ENCODE results near the gene ASCC1.

The ASCC1 gene

GRCh38 chr10:72204296-72204695 lies 11.8 kb downstream of the ASCC1 start:
- H3K9ac ChIP-seq (ENCODE audit: low read depth in 1 of 2, low read length in 2 of 2), result no peak overlapping the region
- H3K4me3 ChIP-seq (ENCODE audit: low read depth in 1 of 2, low read length in 2 of 2), result no peak overlapping the region
- no peaks in the 10 kb centered on the region for H3K9me3 ChIP-seq (ENCODE audit: control insufficient read depth in 1 of 2, low read length in 2 of 2)
- no peak overlapping the region for H3K27ac ChIP-seq (ENCODE audit: low read depth, low read length)
- H3K4me1 ChIP-seq (ENCODE audit: control insufficient read depth in 1 of 2, insufficient read depth in 2 of 2, low read length in 2 of 2), result no peaks in the 10 kb centered on the region
- H3K36me3 ChIP-seq (ENCODE audit: control insufficient read depth in 1 of 2, insufficient read depth in 2 of 2, low read length in 2 of 2), result peaks cover 0 to 29% of the 10 kb centered on the region in 2 donors
- H3K27me3 ChIP-seq (ENCODE audit: control insufficient read depth in 1 of 2, insufficient read depth in 2 of 2, low read length in 2 of 2), result no peaks in the 10 kb centered on the region

- no peak overlapping the region for H3K9ac ChIP-seq (ENCODE audit: low read depth in 1 of 2, low read length in 2 of 2)
- no peak overlapping the region for H3K4me3 ChIP-seq (ENCODE audit: low read depth in 1 of 2, low read length in 2 of 2)
- H3K27ac ChIP-seq (ENCODE audit: low read depth, low read length), result no peak overlapping the region
- H3K4me1 ChIP-seq (ENCODE audit: control insufficient read depth in 1 of 2, insufficient read depth in 2 of 2, low read length in 2 of 2), result no peaks in the 10 kb centered on the region
- no peaks in the 10 kb centered on the region for H3K9me3 ChIP-seq (ENCODE audit: control insufficient read depth in 1 of 2, low read length in 2 of 2)
- H3K36me3 ChIP-seq (ENCODE audit: control insufficient read depth in 1 of 2, insufficient read depth in 2 of 2, low read length in 2 of 2), result peaks cover 3 to 15% of the 10 kb centered on the region in 2 donors
- H3K27me3 ChIP-seq (ENCODE audit: control insufficient read depth in 1 of 2, insufficient read depth in 2 of 2, low read length in 2 of 2), result no peaks in the 10 kb centered on the region
These were observed 14.8 kb downstream of the ASCC1 start for GRCh38 chr10:72201293-72201692.

- Histone ChIP-seq H3K4me1 (ENCODE audit: control insufficient read depth in 1 of 2, insufficient read depth in 2 of 2, low read length in 2 of 2) (no peaks in the 10 kb centered on the region), H3K36me3 (ENCODE audit: control insufficient read depth in 1 of 2, insufficient read depth in 2 of 2, low read length in 2 of 2) (peaks cover 3 to 18% of the 10 kb centered on the region in 2 donors), H3K27me3 (ENCODE audit: control insufficient read depth in 1 of 2, insufficient read depth in 2 of 2, low read length in 2 of 2) (no peaks in the 10 kb centered on the region), H3K4me3 (ENCODE audit: low read depth in 1 of 2, low read length in 2 of 2) (no peak overlapping the region), H3K9me3 (ENCODE audit: control insufficient read depth in 1 of 2, low read length in 2 of 2) (no peaks in the 10 kb centered on the region), H3K27ac (ENCODE audit: low read depth, low read length) (no peak overlapping the region), H3K9ac (ENCODE audit: low read depth in 1 of 2, low read length in 2 of 2) (no peak overlapping the region)
These were observed 15.2 kb downstream of the ASCC1 start for GRCh38 chr10:72200883-72201282.

GRCh38 chr10:72194949-72195348 lies 21.1 kb downstream of the ASCC1 start:
- Histone ChIP-seq H3K4me1 (ENCODE audit: control insufficient read depth in 1 of 2, insufficient read depth in 2 of 2, low read length in 2 of 2) (no peaks in the 10 kb centered on the region), H3K27me3 (ENCODE audit: control insufficient read depth in 1 of 2, insufficient read depth in 2 of 2, low read length in 2 of 2) (no peaks in the 10 kb centered on the region), H3K9me3 (ENCODE audit: control insufficient read depth in 1 of 2, low read length in 2 of 2) (no peaks in the 10 kb centered on the region), H3K27ac (ENCODE audit: low read depth, low read length) (no peak overlapping the region), H3K4me3 (ENCODE audit: low read depth in 1 of 2, low read length in 2 of 2) (no peak overlapping the region), H3K9ac (ENCODE audit: low read depth in 1 of 2, low read length in 2 of 2) (no peak overlapping the region), H3K36me3 (ENCODE audit: control insufficient read depth in 1 of 2, insufficient read depth in 2 of 2, low read length in 2 of 2) (peaks cover 7 to 18% of the 10 kb centered on the region in 2 donors)

- no peaks in the 10 kb centered on the region for H3K27me3 ChIP-seq (ENCODE audit: control insufficient read depth in 1 of 2, insufficient read depth in 2 of 2, low read length in 2 of 2)
- H3K4me3 ChIP-seq (ENCODE audit: low read depth in 1 of 2, low read length in 2 of 2), result no peak overlapping the region
- no peaks in the 10 kb centered on the region for H3K9me3 ChIP-seq (ENCODE audit: control insufficient read depth in 1 of 2, low read length in 2 of 2)
- H3K27ac ChIP-seq (ENCODE audit: low read depth, low read length), result no peak overlapping the region
- peak overlapping the region in 1 of 2 donors; percentile 21 for H3K9ac ChIP-seq (ENCODE audit: low read depth in 1 of 2, low read length in 2 of 2)
- no peaks in the 10 kb centered on the region for H3K4me1 ChIP-seq (ENCODE audit: control insufficient read depth in 1 of 2, insufficient read depth in 2 of 2, low read length in 2 of 2)
- H3K36me3 ChIP-seq (ENCODE audit: control insufficient read depth in 1 of 2, insufficient read depth in 2 of 2, low read length in 2 of 2), result peaks cover 0 to 4% of the 10 kb centered on the region in 2 donors
These were observed 29.1 kb downstream of the ASCC1 start for GRCh38 chr10:72186982-72187330.

GRCh38 chr10:72186258-72186981 lies 29.7 kb downstream of the ASCC1 start:
- Histone ChIP-seq H3K4me3 (ENCODE audit: low read depth in 1 of 2, low read length in 2 of 2) (no peak overlapping the region), H3K4me1 (ENCODE audit: control insufficient read depth in 1 of 2, insufficient read depth in 2 of 2, low read length in 2 of 2) (no peaks in the 10 kb centered on the region), H3K36me3 (ENCODE audit: control insufficient read depth in 1 of 2, insufficient read depth in 2 of 2, low read length in 2 of 2) (peaks cover 0 to 4% of the 10 kb centered on the region in 2 donors), H3K27me3 (ENCODE audit: control insufficient read depth in 1 of 2, insufficient read depth in 2 of 2, low read length in 2 of 2) (no peaks in the 10 kb centered on the region), H3K9me3 (ENCODE audit: control insufficient read depth in 1 of 2, low read length in 2 of 2) (no peaks in the 10 kb centered on the region), H3K27ac (ENCODE audit: low read depth, low read length) (peak overlapping the region; percentile 13), H3K9ac (ENCODE audit: low read depth in 1 of 2, low read length in 2 of 2) (peak overlapping the region in 1 of 2 donors; percentile 21)

GRCh38 chr10:72184156-72184555 lies 31.9 kb downstream of the ASCC1 start:
- Histone ChIP-seq H3K9me3 (ENCODE audit: control insufficient read depth in 1 of 2, low read length in 2 of 2) (no peaks in the 10 kb centered on the region), H3K36me3 (ENCODE audit: control insufficient read depth in 1 of 2, insufficient read depth in 2 of 2, low read length in 2 of 2) (no peaks in the 10 kb centered on the region), H3K9ac (ENCODE audit: low read depth in 1 of 2, low read length in 2 of 2) (no peak overlapping the region), H3K27ac (ENCODE audit: low read depth, low read length) (no peak overlapping the region), H3K4me1 (ENCODE audit: control insufficient read depth in 1 of 2, insufficient read depth in 2 of 2, low read length in 2 of 2) (no peaks in the 10 kb centered on the region), H3K4me3 (ENCODE audit: low read depth in 1 of 2, low read length in 2 of 2) (no peak overlapping the region), H3K27me3 (ENCODE audit: control insufficient read depth in 1 of 2, insufficient read depth in 2 of 2, low read length in 2 of 2) (no peaks in the 10 kb centered on the region)

- Histone ChIP-seq H3K27ac (ENCODE audit: low read depth, low read length) (no peak overlapping the region), H3K4me1 (ENCODE audit: control insufficient read depth in 1 of 2, insufficient read depth in 2 of 2, low read length in 2 of 2) (no peaks in the 10 kb centered on the region), H3K36me3 (ENCODE audit: control insufficient read depth in 1 of 2, insufficient read depth in 2 of 2, low read length in 2 of 2) (peaks cover 0 to 9% of the 10 kb centered on the region in 2 donors), H3K9ac (ENCODE audit: low read depth in 1 of 2, low read length in 2 of 2) (no peak overlapping the region), H3K4me3 (ENCODE audit: low read depth in 1 of 2, low read length in 2 of 2) (no peak overlapping the region), H3K9me3 (ENCODE audit: control insufficient read depth in 1 of 2, low read length in 2 of 2) (no peaks in the 10 kb centered on the region), H3K27me3 (ENCODE audit: control insufficient read depth in 1 of 2, insufficient read depth in 2 of 2, low read length in 2 of 2) (no peaks in the 10 kb centered on the region)
These were observed 38.6 kb downstream of the ASCC1 start for GRCh38 chr10:72177454-72177853.

GRCh38 chr10:72176701-72177100 lies 39.4 kb downstream of the ASCC1 start:
- no peaks in the 10 kb centered on the region for H3K27me3 ChIP-seq (ENCODE audit: control insufficient read depth in 1 of 2, insufficient read depth in 2 of 2, low read length in 2 of 2)
- no peak overlapping the region for H3K27ac ChIP-seq (ENCODE audit: low read depth, low read length)
- H3K9ac ChIP-seq (ENCODE audit: low read depth in 1 of 2, low read length in 2 of 2), result no peak overlapping the region
- H3K36me3 ChIP-seq (ENCODE audit: control insufficient read depth in 1 of 2, insufficient read depth in 2 of 2, low read length in 2 of 2), result peaks cover 0 to 9% of the 10 kb centered on the region in 2 donors
- no peak overlapping the region for H3K4me3 ChIP-seq (ENCODE audit: low read depth in 1 of 2, low read length in 2 of 2)
- no peaks in the 10 kb centered on the region for H3K4me1 ChIP-seq (ENCODE audit: control insufficient read depth in 1 of 2, insufficient read depth in 2 of 2, low read length in 2 of 2)
- no peaks in the 10 kb centered on the region for H3K9me3 ChIP-seq (ENCODE audit: control insufficient read depth in 1 of 2, low read length in 2 of 2)

GRCh38 chr10:72175149-72175548 lies 40.9 kb downstream of the ASCC1 start:
- no peak overlapping the region for H3K9ac ChIP-seq (ENCODE audit: low read depth in 1 of 2, low read length in 2 of 2)
- H3K36me3 ChIP-seq (ENCODE audit: control insufficient read depth in 1 of 2, insufficient read depth in 2 of 2, low read length in 2 of 2), result peaks cover 0 to 9% of the 10 kb centered on the region in 2 donors
- no peak overlapping the region for H3K4me3 ChIP-seq (ENCODE audit: low read depth in 1 of 2, low read length in 2 of 2)
- H3K4me1 ChIP-seq (ENCODE audit: control insufficient read depth in 1 of 2, insufficient read depth in 2 of 2, low read length in 2 of 2), result peaks cover 0 to under 1% of the 10 kb centered on the region in 2 donors
- H3K9me3 ChIP-seq (ENCODE audit: control insufficient read depth in 1 of 2, low read length in 2 of 2), result no peaks in the 10 kb centered on the region
- H3K27ac ChIP-seq (ENCODE audit: low read depth, low read length), result no peak overlapping the region
- H3K27me3 ChIP-seq (ENCODE audit: control insufficient read depth in 1 of 2, insufficient read depth in 2 of 2, low read length in 2 of 2), result no peaks in the 10 kb centered on the region
